Activated naive CD4-positive, alpha-beta T cell treated with anti-CD3 and anti-CD28 coated beads, Interleukin-2, amount 50 U/mL, for 72 hours (primary cell): ENCODE results near the gene MLLT1. TPM values are rescaled to one million over a fixed set of nuclear protein-coding genes. Genes with fewer than 3 reads are reported as not detected.

Source experiments
- ATAC-seq, 2 donors: fragments of 150-1000 bp; cut with Tn5 transposase; 2 replicates each; pipeline ENCODE4 v1.10.0; 2021; ENCODE audit warnings: mild to moderate bottlenecking in 2 of 2, moderate library complexity in 2 of 2
- DNase-seq, 2 donors: peaks; one replicate each; pipeline ENCODE4 v3.0.0; 2021 to 2022; ENCODE audit warnings: low spot score in 2 of 2
- H3K27ac Mint-ChIP-seq, 2 donors: one replicate each; pipeline ENCODE4 v1.8.0; 2022; ENCODE audit warnings: mild to moderate bottlenecking in 2 of 2, mixed read lengths in 2 of 2
- H3K36me3 Mint-ChIP-seq, 2 donors: one replicate each; pipeline ENCODE4 v1.8.0; 2022; ENCODE audit warnings: mixed read lengths in 2 of 2
- H3K9me3 Mint-ChIP-seq, 2 donors: one replicate each; pipeline ENCODE4 v1.8.0; 2022; ENCODE audit warnings: mixed read lengths in 2 of 2
- total RNA-seq, 2 donors: library from RNA; stranded (reverse); gene quantifications; one replicate each; pipeline ENCODE4 v1.2.3, GENCODE V29; 2022

The MLLT1 gene
- total RNA-seq, 2 donors from 2014 or later = 31.8 to 48.2 TPM

DNA sequence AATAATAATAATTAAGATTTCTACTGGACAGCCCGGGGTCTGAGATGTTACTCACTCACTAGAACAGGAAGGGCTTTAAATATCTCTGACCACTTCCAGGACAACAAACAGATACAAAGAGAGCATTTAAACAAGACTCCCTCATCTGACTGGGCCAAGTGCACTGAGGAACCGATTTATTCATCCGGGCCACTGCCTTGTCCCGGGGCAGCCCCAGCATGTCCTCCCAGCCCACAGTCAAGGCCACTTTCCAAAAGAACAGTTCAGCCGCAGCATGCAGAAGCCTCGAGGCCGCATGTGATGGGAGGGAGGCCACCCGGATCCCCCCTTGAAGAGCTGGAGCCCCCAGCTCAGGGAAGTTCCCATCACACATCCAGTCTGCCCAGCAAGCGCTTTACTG is 30.5 kb downstream of the MLLT1 start:
- no peak for ATAC-seq
- no peak for DNase-seq
- Mint-ChIP-seq H3K36me3 (peaks cover 0 to 18% of the 10 kb centered on the region in 2 donors), H3K9me3 (no peaks in the 10 kb centered on the region), H3K27ac (peak overlapping the region in 1 of 2 donors; percentile 24)

DNA sequence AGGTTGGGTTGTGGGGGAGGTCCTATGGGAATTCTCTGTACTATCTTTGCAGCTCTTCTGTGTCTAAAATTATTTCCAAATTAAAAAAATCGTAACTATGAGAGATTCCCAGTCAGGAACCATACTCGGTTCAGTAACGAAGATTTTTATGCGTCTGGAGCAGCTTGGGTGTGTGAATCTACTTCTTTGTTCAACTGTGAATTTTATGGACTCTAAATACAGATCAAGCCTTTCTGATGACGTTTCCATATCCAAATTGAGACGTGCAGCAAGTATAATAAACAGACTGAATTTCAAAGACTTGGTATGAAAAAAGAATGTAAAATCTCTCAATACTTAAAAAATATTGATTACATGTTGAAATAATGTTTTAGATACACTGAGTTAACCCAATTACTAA is 30.9 kb downstream of the MLLT1 start:
- no peaks in the 10 kb centered on the region for H3K9me3 Mint-ChIP-seq
- ATAC-seq = no peak
- DNase-seq = no peak
- H3K27ac Mint-ChIP-seq = no peak overlapping the region
- peaks cover 0 to 18% of the 10 kb centered on the region in 2 donors for H3K36me3 Mint-ChIP-seq

DNA sequence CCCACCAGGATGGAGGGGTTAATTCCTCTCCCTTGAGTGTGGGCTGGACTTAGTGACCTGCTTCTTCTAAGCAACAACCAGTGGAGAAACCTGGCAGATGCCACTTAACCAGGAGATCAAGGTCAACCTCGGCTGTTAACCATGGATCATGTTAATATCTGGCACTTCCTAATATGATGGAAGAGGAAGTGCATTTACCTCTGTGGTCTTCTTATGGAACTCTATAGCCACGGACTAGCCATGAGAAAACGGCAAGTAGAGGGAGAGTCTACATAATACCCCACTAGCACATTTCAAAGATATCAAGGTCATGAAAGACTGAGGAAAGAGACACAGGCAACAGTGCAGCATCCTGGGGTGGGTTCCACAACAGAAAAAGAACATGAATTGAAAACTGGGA is 31.4 kb downstream of the MLLT1 start:
- Mint-ChIP-seq H3K9me3 (no peaks in the 10 kb centered on the region), H3K27ac (no peak overlapping the region), H3K36me3 (peaks cover 0 to 18% of the 10 kb centered on the region in 2 donors)
- ATAC-seq (no peak), DNase-seq (no peak)

- no peak overlapping the region for H3K27ac Mint-ChIP-seq
- ATAC-seq = no peak
- H3K9me3 Mint-ChIP-seq = no peaks in the 10 kb centered on the region
- peaks cover 0 to 18% of the 10 kb centered on the region in 2 donors for H3K36me3 Mint-ChIP-seq
- DNase-seq = no peak
Observed at GRCh38 chr19:6247007-6247288, 32.8 kb downstream of the MLLT1 start.

DNA sequence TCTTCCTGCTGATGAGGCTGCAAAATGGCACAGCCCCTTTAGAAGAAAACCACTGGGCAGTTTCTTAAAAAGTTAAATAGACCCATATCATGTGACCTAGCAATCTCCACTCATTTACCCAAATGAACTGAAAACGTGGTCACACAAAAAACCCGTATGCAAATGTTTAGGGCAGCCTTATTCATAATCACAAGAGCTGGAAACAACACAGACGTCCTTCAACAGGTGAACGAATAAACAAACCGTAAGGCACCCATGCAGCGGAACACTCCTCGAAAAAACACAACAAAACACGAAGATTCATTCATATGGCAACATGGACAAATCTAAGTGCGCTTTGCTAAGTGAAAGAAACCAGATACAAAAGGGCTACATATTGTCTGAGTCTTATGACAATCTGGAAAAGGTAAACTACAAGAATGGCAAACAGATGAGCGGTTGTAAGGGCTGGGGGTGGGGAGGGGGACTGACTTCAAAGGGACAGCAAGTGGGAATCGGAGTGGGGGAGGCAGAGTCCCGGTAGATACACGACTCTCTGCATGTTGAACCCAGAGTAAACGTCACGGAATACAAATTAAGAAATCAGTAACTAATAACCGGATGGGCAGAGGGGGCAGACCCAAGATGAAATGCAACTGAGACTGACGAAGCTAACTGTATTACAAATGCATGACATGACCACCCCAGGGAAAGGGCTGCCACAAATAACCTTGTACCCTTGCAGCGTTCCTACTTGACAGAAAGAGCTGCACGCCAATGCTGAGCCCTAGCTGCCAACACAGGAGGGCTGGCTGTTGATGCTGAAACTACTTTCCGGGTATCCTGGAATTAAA is 33.4 kb downstream of the MLLT1 start:
- H3K36me3 Mint-ChIP-seq = peaks cover 0 to 18% of the 10 kb centered on the region in 2 donors
- DNase-seq = no peak
- ATAC-seq = no peak
- no peaks in the 10 kb centered on the region for H3K9me3 Mint-ChIP-seq
- no peak overlapping the region for H3K27ac Mint-ChIP-seq

- ATAC-seq (no peak), DNase-seq (no peak)
- peak overlapping the region in 1 of 2 donors; percentile 65 for H3K27ac Mint-ChIP-seq
- peaks cover 0 to 10% of the 10 kb centered on the region in 2 donors for H3K36me3 Mint-ChIP-seq
- H3K9me3 Mint-ChIP-seq = no peaks in the 10 kb centered on the region
Observed at GRCh38 chr19:6242677-6243076, 37.1 kb downstream of the MLLT1 start.

- H3K27ac Mint-ChIP-seq = no peak overlapping the region
- DNase-seq (no peak), ATAC-seq (no peak)
- peaks cover 0 to 4% of the 10 kb centered on the region in 2 donors for H3K36me3 Mint-ChIP-seq
- no peaks in the 10 kb centered on the region for H3K9me3 Mint-ChIP-seq
Observed at GRCh38 chr19:6241680-6242377, 37.9 kb downstream of the MLLT1 start.

GRCh38 chr19:6241056-6241455 is 38.7 kb downstream of the MLLT1 start:
- Mint-ChIP-seq H3K36me3 (no peaks in the 10 kb centered on the region), H3K9me3 (no peaks in the 10 kb centered on the region), H3K27ac (no peak overlapping the region)
- DNase-seq (no peak), ATAC-seq (no peak)

DNA sequence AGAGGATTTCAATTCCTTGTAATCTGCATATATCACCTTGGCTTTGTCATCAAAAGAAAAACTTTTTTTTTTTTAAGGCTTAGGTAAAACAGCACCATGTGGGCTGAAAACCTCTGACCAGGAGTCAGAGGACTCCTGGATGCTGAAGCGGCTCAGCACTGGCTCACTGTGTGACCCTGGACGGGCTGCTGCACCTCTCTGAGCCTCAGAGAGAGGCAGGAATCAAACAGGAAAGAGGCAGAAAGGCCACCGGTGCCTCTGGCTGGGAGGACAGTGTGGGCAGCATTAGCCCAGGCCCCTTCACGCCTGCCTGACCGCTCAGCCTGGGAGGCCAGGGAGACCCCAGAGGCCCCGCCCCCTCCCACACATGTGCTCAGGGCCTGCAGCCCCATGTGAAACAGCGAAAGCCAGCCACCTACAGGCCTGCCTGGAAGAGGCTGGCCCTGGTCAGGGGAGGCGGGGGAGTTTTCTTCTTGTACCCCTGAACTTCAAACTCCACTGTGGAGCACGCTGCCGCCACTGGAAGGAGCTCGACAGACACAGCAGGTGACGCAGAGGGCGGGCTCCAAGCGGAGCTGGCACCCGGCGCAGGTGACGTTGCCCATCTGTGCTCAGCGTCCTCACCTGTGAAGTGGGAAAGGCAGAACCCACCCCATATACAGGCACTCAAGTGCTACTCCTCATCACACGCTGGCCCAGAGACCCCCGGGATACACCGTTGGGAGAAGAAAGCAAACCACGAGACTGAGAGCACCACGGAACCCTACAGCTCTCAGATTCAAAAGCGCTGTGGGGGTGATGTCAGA is 39.7 kb downstream of the MLLT1 start:
- DNase-seq (no peak), ATAC-seq (no peak)
- peak overlapping the region; percentile 6 to 89 for H3K27ac Mint-ChIP-seq
- no peaks in the 10 kb centered on the region for H3K36me3 Mint-ChIP-seq
- no peaks in the 10 kb centered on the region for H3K9me3 Mint-ChIP-seq

- DNase-seq = no peak
Observed at GRCh38 chr19:6239401-6239844, 40.4 kb downstream of the MLLT1 start.

DNA sequence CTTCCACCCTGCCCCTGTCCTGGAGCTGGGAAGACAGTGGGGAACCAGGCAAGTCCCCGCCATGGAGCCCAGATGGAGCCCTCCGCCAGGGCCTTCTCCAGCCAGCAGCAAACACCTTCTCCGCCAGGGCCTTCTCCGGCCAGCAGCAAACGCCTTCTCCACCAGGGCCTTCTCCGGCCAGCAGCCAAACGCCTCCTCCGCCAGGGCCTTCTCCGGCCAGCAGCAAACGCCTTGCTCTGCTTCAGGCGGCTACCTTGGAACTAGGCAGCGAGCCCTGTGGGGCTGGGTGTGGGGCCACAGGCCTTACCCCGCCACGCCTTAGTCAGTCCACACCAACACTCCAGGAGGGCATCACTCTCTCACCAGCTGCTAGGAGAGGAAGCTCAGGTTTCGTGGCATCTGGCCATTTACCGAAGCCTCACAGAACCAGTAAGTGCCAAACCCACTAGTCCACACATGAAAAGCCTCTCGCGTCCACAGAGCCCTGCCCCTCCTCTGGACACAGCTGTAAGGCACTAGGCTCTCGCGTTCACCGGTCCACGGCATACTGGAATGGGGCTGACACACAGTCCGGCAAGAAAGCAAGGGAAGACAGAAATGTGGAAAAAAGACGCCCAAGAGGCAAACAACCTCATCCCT is 41.0 kb downstream of the MLLT1 start:
- H3K9me3 Mint-ChIP-seq = no peaks in the 10 kb centered on the region
- no peak for ATAC-seq

More at GRCh38 chr19:6239401-6239844, 40.4 kb downstream of the MLLT1 start:
- H3K36me3 Mint-ChIP-seq = no peaks in the 10 kb centered on the region
- no peak for ATAC-seq
- peak overlapping the region in 1 of 2 donors; percentile 6 for H3K27ac Mint-ChIP-seq
- no peaks in the 10 kb centered on the region for H3K9me3 Mint-ChIP-seq

GRCh38 chr19:6238256-6238642 is 41.5 kb downstream of the MLLT1 start:
- DNase-seq (no peak), ATAC-seq (no peak)
- peak overlapping the region in 1 of 2 donors; percentile 5 for H3K27ac Mint-ChIP-seq
- H3K9me3 Mint-ChIP-seq = no peaks in the 10 kb centered on the region
- no peaks in the 10 kb centered on the region for H3K36me3 Mint-ChIP-seq

More for the DNA sequence above, 41.0 kb downstream of the MLLT1 start:
- no peak overlapping the region for H3K27ac Mint-ChIP-seq
- H3K36me3 Mint-ChIP-seq = no peaks in the 10 kb centered on the region
- no peak for DNase-seq

- DNase-seq = no peak
- peak overlapping the region in 1 of 2 donors; percentile 10 for H3K27ac Mint-ChIP-seq
- H3K9me3 Mint-ChIP-seq = no peaks in the 10 kb centered on the region
- no peaks in the 10 kb centered on the region for H3K36me3 Mint-ChIP-seq
- ATAC-seq = no peak
Observed at GRCh38 chr19:6236310-6237291, 43.2 kb downstream of the MLLT1 start.

GRCh38 chr19:6235031-6235951 is 44.5 kb downstream of the MLLT1 start:
- DNase-seq (no peak), ATAC-seq (no peak)
- H3K36me3 Mint-ChIP-seq = no peaks in the 10 kb centered on the region
- H3K27ac Mint-ChIP-seq = peak overlapping the region; percentile 10 to 81
- H3K9me3 Mint-ChIP-seq = no peaks in the 10 kb centered on the region

- Mint-ChIP-seq H3K9me3 (no peaks in the 10 kb centered on the region), H3K27ac (no peak overlapping the region), H3K36me3 (no peaks in the 10 kb centered on the region)
- DNase-seq (no peak), ATAC-seq (no peak)
Observed at GRCh38 chr19:6234527-6234926, 45.2 kb downstream of the MLLT1 start.
